GM19468 (cell line): ENCODE measurements around the gene DTX2.
"Not testable (repeated sequence)": the region's sequence is repeated elsewhere in the genome, so short reads cannot be mapped to it uniquely, and the experiment has no call there.

Source experiments
- ATAC-seq: cut with Tn5 transposase; IDR thresholded peaks from one replicate; pipeline ENCODE4 v1.9.1; 2021; ENCODE audit warnings: mild to moderate bottlenecking, moderate library complexity, moderate number of reproducible peaks; ENCODE audit not compliant: unreplicated experiment; ENCODE audit errors: extremely low read depth

Gene DTX2

DNA sequence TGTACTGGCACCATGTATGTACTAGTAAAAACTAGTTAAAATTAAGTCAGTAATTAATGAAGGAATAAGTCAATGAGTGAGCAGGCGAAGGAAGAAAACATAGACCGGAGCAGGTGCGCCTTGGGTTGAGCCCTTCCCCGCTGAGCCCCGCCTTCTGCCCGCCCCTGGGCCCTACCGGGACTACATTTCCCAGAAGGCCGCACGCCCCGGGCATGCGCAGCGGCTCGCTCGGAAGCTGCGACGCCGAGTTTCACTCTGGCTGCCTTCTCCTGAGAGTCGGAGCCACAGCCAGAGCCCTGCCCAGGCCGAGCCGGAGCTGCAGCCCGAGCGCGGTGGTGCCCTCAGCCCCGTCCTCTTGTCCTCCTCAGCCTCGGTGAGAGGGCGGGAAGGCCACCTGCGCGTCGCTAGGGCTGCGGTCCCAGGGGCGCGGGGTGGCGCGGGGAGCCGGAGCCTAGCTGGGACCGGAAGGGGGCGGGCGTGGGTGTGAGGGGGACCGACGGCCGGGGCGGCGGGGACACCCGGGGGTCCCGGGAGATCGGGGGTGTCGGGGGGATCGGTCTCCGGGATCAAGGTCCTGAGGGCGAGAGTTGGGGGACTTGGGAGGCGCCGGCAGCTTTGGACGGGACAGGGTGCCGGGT is at the start of gene DTX2:
Gene DTX2, plus strand, starts transcription at position 246 of the 638 bp plus-strand sequence. CDS start 18,801 bp downstream, outside the sequence.
- peak; percentile 96 for ATAC-seq

DNA sequence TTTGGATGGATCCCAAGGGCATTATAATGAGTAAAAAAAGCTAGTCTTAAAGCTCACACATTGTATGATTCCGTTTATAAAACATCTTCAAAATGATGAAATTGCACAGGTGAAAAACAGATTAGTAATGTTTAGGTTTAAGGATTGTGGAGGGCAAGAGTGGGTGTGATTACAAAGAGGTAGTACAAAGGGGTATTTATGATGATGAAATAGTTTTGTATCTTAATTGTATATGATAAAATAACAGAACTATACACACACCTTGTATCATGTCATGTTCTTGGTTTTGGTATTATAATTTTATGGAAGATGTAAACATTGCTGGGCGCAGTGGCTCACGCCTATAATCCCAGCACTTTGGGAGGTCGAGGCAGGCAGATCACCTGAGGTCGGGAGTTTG is 49.3 kb upstream of the DTX2 start:
- no peak for ATAC-seq

DNA sequence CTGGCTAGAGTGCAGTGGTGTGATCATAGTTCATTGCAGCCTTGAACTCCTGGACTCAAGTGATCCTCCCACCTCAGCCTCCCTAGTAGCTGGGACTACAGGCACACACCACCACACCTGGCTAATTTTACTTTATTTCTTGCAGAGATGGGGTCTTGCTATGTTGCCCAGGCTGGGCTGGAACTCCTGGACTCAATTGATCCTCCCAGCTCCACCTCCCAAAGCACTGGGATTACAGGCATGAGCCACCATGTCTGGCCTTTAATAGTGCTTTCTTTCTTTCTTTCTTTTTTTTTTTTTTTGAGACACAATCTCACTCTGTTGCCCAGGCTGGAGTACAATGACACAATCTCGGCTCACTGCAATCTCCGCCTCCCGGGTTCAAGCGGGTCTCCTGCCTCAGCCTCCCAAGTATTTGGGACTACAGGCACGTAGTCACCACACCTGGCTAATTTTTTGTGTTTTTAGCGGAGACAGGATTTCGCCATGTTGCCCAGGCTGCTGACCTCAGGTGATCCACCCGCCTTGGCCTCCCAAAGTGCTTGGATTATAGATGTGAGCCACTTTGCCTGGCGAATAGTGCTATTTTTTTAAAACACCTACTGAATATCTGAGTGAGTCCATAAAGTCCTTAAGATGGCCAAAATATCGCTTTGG is 43.7 kb upstream of the DTX2 start:
- ATAC-seq: not testable (repeated sequence)

DNA sequence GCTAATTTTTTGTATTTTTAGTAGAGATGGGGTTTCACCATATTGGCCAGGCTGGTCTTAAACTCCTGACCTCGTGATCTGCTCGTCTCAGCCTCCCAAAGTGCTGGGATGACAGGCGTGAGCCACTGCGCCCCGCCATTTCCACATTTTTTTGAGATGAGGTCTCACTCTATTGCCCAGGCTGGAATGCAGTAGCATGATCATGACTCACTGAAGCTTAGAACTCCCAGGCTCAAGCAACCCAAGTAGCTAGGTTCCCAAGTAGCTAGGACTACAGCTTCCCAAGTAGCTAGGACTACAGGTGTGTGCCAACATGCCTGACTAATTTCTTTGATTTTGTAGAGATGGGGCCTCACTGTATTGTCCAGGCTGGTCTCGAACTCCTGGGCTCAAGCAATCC is 40.4 kb upstream of the DTX2 start:
- not testable (repeated sequence) for ATAC-seq

DNA sequence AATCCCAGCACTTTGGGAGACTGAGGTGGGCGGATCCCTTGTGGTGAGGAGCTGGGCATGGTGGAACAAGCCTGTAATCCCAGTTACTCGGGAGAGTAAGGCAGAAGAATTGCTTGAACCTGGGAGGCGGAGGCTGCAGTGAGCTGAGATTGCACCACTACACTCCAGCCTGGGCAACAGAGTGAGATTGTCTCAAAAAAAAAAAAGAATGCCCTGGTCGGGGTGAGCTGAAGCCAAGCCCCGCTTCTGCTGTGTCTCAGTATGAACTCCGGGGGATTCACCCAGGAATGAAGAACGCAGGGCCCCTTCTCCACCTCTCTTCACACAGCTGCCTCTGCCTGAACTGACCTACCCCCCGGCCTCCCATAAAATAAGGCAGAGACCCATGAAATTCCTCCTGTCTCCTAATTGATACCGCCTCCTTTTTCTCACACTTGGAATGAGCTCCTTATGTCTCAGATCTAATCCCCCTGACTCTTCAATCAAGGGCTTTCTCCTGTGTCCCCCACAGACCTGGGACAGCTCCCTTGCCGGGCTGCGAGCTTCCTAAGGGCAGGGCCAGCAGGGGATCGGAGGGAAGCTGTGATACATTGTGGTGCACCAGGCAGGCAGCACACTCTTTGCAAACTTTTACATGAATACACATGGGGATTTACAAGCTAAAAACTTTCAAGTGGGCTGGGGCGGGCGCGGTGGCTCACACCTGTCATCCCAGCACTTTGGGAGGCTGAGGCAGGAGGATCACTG is 37.7 kb upstream of the DTX2 start:
- no peak for ATAC-seq

DNA sequence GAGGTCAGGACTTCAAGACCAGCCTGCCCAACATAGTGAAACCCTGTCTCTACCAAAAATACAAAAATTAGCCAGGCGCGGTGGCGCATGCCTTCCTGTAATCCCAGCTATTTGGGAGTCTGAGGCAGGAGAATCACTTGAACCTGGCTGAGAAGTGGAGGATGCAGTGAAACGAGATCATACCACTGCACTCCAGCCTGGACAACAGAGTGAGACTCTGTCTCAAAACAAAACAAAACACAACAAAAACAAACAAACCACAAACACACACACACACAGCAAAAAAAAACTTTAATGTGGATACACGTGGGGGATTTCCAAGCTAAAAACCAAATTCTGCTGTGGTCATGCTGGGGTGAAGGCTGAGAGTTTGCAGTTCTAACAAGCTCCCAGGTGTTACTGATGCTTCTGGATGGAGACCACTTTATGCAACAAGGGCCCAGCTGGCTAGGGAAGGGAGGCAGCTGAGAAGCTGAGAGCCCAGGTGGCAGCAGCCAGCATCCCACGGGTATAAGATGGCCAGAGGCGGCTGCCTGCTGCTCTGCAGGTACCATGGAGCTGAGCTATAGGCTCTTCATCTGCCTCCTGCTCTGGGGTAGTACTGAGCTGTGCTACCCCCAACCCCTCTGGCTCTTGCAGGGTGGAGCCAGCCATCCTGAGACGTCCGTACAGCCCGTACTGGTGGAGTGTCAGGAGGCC is 36.9 kb upstream of the DTX2 start, which contains the start of gene ZP3:
Gene ZP3, plus strand, starts transcription at position 538 of the 699 bp plus-strand sequence. Its CDS starts 15 bp downstream, at position 553.
- no peak for ATAC-seq

DNA sequence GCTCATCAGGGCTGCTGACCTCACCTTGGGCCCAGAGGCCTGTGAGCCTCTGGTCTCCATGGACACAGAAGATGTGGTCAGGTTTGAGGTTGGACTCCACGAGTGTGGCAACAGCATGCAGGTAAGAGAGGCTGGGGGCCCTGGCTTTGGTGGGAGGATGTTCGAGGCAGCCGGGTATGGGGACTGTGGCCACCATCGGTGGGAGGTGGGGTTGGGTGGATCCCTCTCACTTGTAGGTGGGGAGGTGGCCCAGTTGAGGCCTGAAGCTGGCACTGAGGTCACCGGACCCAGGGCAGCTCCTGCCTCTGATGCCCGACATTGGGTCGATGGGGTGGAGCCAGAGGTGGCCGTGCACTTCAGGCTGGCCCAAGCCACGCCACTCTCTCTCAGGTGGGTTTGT is 36.4 kb upstream of the DTX2 start:
- ATAC-seq: no peak

DNA sequence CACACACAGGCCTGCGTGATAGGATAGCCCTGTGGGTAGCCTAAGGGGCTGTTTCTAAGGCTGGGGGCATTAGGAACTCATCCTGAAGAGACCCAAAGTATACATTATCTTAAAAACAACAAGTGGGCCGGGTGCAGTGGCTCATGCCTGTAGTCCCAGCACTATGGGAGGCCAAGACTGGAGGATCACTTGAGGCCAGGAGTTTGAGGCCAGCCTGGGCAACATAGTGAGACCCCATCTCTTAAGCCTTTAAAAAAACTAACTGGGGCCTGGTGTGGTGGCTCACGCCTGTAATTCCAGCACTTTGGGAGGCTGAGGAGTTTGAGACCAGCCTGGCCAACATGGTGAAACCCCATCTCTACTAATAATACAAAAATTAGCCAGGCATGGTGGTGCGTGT is 36.0 kb upstream of the DTX2 start:
- not testable (repeated sequence) for ATAC-seq

DNA sequence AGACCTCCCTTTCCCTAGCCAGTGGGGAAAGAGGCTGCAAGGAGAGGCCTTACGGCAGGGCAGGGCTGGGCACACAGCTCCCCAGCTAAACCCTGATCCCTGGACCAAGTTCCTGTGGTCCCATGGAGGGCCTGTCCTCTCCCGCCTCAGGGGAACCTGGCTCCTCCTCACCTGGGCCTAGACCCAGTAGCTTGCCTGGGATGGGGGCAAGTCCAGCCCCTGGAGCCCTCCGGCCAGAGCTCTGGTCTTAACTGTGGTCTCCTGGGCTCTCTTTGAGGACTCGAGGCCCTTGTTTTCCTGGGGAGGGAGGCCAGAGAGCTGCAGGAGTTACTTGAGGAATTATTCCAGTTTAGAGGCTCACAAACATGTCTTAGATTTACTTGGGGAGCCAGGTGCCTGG is 35.3 kb upstream of the DTX2 start:
- ATAC-seq: no peak

DNA sequence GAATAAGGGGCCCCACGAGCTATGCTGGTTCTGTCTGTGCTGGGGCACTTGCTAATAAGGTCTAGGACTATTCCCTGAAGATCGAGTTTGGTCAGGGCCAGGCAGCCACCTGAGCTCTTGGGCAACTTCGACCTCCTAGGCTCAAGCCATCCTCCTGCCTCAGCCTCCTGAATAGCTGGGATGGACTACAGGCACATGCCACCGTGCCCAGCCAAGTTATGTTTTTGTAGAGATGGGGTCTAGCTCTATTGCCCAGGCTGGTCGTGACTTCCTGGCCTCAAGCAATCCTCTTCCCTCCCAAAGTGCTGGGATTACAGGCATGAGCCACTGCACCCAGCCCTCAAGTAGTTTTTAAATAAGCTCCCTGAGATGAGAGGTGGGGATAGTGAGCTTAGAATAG is 33.9 kb upstream of the DTX2 start:
- ATAC-seq: no peak

DNA sequence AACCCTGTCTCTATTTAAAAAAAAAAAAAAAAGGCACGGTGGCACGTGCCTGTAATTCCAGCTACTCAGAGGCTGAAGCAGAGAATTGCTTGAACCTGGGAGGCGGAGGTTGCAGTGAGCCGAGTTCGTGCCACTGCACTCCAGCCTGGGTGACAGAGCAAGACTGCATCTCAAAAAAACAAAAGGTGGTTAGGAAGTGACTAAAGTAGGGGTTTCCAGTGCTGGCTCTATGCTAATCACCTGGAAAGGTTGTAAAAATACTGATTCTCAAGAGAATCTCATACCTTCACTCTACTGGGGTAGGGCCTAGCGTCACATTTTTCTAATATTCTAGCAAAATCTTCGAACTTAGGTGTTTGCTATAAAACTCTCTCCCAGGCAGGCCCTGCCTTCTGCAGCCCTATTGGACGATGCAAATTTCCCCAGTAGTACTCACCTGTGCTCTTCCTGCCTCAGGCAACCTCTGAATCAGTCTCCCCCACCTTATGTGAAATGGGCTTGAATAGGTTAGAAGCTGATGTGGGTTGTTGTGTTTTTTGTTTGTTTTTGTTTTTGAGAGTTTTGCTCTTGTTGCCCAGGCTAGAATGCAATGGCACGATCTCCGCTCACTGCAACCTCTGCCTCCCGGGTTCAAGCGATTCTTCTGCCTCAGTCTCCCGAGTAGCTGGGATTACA is 33.2 kb upstream of the DTX2 start:
- ATAC-seq: no peak

DNA sequence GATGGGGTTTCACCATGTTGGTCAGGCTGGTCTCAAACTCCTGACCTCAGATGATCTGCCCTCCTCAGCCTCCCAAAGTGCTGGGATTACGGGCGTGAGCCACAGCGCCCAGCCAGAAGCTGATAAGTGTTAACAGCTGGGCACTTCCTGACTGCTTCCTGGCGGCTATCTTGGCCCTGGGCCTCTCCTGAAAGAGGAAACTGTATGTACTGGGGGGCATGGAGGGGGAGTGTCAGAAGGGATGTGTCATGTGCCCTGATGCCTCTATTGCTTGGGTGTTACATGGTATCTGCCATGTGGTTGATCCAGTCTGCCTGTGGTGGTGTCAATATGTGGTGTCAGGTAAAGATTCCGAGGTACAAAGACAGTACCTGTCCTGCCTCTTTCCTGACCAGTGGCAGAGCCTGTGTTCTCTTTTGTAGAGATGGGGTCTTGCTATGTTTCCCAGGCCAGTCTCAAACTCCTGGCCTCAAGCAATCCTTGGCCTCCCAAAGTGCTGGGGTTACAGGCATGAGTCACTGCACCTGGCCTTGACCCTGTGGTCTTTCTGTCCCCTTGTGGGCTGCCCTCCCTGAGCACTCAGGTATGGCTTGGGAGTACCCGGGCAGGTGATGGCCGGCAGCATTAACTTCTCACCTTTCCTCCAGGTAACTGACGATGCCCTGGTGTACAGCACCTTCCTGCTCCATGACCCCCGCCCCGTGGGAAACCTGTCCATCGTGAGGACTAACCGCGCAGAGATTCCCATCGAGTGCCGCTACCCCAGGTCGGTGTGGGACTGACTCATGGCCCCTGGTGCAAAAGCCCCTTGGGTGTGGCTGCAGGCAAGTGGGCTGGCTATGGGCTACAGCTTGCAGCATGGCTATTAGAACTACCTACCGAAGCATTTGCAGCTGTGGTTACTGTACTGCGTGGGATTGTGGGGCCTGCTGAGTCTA is 32.4 kb upstream of the DTX2 start:
- ATAC-seq: no peak

DNA sequence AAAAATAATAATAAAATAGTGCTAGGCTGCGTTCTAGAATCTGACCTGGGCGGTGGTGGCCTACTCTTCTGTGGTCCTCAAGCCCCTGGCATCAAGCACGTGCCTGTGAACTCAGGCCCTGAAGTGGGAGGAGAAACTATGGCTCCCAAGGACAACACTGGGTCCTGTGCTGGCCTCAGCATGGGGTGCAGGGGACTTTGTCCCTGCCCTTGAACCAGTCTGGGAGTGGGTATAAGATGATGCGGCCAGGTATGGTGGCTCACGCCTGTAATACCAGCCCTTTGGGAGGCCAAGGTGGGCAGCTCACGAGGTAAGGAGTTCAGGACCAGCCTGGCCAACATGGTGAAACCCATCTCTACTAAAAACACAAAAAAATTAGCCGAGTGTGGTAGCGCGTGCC is 31.3 kb upstream of the DTX2 start:
- ATAC-seq: no peak

DNA sequence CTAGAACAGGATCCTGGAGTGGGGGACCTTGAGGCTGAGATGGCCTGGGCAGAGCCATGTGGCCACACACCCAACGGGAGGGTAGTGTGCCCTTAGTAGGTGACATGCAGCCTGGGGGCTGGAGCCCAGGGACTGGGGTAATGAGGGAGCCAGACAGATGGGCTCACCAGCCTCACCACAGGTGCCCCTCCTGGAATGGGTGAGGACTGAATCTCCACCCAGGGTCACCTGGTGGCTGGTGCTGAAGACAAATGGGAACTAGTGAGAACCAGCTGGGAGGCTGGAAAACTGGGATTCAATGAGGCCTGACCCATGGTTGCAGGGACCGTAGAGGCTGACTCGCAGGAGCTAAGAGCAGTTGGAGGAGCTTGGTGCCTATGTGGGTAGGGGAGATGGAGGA is 30.7 kb upstream of the DTX2 start:
- no peak for ATAC-seq

DNA sequence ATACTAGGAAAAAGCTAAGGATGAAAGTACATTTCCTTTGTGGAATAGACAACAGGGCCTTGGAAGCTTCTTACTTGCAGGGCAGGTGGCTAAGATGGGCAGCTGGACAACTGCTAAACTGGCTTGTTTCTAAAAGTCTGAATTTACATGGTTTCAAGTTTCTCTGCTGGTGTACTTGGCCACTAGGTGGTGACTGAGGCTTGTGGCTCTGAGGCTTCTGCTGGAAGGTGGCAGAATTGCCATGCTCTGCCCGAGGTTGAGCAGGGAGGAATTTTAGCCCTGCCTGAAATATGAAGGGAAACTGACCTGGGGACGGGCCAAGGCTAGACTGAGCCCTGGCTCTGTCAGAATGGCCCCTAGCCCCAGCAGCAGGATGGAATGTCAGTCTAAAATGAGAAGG is 23.6 kb upstream of the DTX2 start:
- ATAC-seq: peak; percentile 81

DNA sequence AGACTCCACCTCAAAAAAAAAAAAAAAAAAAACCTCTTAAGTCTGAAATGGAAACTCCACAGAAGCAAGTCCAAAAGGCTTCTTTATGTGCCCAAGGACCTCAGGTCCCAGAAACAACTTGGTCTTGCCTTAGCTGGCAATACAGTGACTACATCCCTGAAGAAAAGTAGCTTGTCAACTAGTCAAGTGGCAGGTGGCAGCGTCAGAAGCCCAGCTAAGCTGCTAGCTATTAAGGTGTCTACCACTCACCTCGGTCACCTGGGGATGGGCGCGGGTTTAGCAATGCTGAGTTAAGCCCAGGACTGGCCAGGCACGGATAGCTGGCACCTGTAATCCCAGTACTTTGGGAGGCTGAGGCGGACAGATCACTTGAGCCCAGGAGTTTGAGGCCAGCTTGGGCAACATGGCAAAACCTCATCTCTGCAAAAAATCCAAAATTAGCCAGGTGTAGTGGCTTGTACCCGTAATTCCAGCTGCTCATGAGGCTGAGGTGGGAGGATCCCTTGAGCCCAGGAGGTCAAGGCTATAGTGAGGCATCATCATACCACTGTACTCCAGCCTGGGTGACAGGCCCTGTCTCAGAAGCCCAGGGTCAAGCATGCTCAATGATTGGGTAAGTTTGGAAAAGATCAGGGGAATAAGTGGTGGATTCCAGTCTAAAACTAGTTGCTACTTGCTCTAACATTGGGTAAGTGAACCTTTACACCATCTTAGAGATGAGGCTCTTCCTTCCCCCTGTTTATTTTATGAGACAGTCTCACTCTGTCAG is 22.2 kb upstream of the DTX2 start:
- not testable (repeated sequence) for ATAC-seq

DNA sequence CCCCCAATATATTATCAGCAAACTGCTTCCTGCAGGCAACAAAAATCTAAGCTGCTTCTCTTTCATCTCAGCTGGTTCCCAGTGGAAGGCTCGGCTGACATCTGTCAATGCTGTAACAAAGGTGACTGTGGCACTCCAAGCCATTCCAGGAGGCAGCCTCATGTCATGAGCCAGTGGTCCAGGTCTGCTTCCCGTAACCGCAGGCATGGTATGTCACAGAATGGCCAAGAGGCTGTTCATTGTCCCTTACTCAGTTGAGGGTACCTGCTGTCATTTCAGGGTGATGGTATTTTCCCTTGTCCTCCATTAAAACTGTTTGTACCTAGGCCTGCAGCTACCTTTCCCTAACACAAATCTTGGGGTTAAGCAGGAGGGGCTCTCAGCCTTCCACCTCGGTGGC is 21.1 kb upstream of the DTX2 start:
- ATAC-seq: not testable (repeated sequence)

DNA sequence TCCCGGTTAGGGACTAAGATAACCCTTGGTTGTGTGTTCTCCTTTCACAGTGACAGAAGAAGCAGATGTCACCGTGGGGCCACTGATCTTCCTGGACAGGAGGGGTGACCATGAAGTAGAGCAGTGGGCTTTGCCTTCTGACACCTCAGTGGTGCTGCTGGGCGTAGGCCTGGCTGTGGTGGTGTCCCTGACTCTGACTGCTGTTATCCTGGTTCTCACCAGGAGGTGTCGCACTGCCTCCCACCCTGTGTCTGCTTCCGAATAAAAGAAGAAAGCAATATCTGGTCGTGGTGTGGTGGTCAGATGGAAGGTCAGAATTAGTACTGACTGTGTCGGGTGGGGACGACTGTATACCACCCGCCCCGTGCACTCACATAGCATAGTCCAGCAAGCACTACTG is 19.7 kb upstream of the DTX2 start:
- not testable (repeated sequence) for ATAC-seq
